NCI-H446 treated with DMSO at 0.1 percent for 48 hours (cell line): Measurements from ENCODE around the gene IL19.
A peak's percentile ranks its signal among the peaks of the same experiment; 100 is the strongest.

ENCODE experiments used
- DNase-seq: peaks from one replicate; lab custom pipeline; 2025; lab: John Stamatoyannopoulos, UW

IL19 gene, protein sequence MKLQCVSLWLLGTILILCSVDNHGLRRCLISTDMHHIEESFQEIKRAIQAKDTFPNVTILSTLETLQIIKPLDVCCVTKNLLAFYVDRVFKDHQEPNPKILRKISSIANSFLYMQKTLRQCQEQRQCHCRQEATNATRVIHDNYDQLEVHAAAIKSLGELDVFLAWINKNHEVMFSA

DNA sequence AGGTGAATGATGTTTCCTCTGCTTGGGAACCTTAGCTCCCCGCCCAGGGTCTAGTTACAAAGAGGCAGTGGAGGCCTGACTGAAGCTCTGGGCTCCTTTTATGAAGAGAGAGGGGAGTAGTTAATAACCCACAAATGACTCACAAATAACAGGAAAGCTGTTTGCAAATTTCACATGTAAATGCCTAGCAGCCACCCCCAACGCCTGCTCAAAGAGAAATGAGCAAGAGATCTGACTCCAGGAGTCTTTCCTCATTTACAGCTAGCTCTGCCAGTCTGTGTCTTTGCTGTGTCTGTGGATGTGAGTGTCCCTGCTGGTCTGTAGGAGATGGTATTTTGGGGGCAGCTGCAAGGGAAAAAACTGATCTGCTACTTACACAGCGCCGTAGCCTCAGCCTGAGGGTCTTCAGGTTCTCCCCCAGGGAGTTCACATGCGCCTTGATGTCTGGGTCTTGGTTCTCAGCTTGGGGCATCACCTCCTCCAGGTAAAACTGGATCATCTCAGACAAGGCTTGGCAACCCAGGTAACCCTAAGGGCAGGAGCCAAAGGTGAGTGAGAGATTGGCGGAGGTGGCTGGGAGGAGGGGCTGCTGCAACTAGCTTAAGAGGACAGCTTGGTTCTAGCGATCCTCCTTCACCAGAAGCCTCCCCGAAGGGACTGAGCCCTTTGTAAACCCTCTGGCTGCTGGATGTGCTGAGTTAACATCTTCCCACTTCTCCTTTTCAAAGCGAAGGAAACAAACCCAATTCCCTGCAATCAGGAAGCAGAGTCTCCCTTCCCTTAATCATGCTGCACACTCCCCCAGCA lies at the start of gene IL19:
Gene IL19 (plus strand): TSS at position 243 of the 807 bp plus-strand sequence. CDS start 65,890 bp downstream, outside the sequence.
- DNase-seq = no peak

DNA sequence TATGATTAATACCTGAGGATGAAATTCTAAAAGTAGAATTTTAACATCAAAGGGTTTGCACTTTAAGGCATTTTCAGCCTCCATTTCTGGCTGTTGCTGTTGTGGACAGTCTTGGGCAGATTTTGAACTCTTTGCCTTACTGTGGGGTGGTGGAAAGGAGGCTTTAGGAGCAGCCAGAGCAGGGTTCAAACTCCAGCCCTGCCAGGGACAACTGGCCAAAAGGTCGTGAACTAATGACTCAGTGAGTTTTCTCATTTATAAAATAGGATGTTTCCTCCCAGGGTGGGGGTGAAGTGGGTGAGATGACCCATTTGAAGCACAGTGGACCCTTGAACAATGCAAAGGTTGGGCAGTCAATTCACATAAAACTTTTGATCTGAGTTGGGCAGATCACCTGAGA lies 49.1 kb upstream of the IL19 start:
- no peak for DNase-seq

DNA sequence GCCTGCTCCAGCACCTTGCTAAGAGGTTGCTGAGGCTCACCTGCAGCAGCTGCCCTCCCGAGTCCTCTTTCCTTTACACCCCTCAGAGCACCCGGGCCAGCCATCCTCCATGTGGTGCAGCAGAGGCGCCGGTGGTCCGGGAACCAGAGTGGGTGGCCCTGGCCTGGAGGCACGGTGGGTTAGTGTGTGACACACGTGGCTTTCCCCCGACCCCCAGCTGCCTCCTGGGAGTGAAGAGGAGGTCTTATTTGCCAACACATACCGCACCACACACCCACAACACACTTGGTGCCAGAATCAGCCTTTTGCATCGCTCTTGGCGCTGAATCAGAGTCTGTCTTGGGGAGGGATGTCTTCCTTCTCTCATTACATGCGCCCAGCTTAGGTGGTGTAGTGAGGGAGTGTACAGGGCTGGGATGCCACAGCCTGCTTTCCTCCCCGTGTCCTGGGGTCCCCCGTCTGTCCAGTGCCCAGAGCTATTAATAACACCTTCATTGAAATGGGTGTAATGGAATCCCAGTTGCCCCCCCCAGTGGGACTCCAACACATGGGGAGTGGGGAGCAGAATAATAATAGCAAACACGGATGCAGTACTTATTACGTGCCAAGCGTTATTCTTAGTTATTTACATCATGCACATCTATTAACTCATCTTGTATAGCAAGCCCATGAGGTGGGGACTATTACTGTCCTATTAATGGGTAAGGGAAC lies 47.7 kb upstream of the IL19 start:
- DNase-seq = no peak

DNA sequence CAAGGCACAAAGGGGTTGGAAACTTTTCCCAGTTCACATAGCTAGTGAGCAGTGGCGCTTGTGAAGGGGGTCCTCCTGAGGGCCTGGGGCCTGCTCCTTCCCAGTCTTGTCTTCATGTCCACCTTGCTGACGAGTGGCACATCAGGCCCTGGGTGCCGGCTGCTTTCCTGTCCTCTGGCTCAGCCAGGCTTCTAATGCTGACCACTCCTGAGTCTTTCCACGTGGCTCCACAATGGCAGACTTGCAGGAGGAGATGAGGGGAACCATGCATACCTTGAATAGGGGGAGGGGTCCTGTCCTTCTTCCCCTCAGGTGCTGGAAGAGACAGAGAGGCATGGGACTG lies 47.1 kb upstream of the IL19 start:
- no peak for DNase-seq

DNA sequence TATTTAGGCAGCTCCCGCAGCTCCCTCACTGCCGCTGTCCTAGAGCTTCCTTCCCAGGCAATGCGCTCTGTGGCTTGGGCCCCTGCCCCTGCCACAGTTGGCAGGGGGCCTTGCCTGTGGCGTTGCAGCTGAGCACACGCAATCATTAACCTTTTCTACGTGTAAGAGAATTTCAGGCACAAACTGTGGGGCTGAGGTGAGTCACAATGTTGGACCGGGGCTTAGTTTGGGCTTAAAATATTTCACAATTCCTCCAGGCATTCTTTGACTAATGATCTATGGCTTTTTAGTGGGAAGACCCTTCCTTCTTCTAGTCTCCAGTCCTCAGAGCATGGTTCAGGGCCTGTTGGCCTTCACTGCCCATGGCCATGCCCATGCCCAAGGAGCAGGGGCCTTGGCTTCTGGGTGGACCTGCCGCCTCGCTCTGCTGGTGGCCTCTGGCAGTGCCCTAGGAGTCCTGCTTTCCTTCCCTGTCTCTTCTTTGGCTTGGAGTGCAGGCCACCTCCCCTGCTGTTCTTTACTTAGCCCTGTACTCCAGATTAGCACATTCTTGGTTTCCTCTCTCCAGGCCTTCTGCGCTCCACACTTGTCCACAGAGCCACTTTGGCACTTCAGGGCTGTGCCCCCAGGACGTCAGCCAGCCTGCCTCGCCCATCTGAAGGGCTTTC lies 46.6 kb upstream of the IL19 start:
- no peak for DNase-seq

DNA sequence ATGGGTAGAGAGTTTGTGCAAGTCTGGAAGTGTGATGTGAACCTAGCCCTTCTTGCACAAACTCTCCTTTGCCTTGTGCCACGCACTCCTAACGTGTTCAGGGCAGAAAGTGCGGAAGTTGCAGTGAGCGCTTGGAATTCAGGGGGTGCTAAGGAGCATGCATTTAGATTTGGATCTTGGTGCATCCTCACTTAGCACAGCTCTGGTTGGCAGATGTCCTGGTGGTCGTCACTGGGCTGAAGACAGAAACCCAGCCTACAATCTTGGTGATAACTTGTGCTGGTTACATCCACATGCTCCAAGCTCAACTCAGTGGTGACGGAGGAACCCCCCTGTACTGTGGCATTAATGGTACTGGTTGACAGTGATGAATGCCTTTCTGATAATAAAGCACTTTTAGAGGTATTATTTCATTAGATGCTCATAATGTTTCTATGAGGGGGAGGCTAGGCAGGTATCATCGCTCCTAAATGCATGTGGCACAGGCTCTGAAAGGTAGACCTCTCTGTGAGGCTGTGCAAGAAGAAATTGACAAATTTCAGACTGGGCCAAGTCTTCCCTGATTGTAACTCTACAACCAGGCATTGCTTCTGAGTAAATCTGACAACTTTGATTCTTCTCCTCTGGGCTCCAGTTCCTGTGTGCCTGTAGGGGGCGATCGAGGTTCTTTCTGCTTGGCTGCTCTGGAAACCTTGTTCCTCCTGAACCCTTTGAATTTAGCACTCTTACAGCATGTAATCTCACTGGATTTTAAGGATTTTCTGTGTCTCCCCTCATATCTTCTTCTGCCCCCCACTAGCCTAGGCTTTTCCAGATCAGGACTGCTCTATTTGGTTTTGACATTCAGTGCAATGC lies 45.2 kb upstream of the IL19 start:
- peak; percentile 34 for DNase-seq

DNA sequence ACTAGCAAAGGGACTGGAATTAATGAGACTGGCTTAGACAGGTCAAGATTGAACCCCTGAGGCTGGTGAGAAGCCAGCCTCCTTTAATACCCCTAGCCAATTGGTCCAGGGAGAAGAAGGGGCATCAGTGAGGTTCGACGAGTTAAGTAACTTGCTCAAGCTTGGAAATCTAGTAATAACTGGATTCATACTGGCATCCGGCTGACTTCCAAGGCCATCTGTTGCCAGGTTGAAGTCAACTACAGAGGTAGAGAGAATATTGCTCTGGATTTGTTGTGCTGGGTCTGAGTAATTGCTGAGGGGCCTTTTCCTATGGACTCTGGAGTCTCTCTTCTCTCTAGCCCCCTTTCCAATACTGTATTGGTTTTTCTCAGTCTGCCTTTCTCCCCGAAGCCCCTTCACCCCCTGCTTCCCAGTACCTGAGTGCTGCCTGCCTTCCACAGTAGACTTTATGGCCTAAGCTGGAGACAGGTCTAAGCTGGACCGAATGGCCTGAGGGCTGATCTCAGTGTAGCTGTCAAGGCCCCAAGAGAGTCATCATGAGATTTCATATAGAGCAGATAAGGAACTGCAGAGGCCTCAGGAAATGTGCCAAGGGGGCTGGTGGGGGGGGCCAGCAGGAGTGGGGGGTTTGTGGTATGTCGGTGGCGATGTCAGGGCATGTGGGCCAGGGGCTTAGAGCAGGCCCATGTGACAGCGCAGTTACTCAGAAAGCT lies 42.4 kb upstream of the IL19 start:
- peak; percentile 33 for DNase-seq

DNA sequence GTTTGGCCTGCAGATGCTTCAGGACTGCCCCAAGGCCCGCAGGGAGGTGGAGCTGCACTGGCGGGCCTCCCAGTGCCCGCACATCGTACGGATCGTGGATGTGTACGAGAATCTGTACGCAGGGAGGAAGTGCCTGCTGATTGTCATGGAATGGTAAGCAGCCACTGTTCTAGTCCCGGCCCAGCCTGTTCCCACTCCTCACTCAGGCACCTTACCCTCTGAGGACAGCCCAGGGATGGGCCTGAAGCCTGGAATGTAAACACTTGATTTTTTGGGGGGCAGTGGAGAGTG lies 41.9 kb upstream of the IL19 start:
- DNase-seq = no peak

DNA sequence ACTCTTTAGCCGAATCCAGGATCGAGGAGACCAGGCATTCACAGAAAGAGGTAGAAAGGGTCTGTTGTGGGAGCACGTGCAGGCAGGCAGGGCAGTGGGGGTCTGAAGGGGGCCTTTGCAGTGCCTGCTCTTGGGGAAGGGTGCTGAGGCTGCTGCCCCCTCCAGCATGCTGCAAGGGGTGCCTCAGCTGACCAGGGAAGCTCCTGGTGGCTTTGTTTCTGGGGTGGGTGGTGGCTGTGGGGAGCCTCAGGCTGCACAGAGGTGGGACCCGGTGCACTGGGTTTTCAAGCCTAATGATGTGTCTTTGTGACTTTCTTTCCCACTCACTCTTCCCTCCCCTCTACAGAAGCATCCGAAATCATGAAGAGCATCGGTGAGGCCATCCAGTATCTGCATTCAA lies 41.5 kb upstream of the IL19 start:
- no peak for DNase-seq

DNA sequence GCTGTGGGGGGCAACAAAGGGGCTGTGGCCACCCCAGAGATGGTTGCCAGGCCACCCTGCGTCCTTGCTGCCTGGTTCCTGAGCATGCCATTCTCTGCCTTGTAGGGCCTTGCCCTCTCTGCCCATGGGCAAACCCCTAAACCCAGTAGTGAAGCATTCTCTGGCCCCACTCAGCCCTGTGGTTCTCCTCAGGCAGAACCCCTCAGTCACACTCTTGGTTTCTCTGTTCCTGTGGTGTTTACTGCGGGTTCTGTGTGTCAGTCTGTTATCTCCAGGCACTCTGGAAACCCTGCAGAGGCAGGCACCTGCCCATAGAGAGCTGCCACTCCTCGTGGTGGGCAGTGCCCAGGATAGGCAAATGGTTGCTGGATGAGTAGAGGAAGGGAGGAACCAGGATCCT lies 41.1 kb upstream of the IL19 start:
- DNase-seq = no peak

DNA sequence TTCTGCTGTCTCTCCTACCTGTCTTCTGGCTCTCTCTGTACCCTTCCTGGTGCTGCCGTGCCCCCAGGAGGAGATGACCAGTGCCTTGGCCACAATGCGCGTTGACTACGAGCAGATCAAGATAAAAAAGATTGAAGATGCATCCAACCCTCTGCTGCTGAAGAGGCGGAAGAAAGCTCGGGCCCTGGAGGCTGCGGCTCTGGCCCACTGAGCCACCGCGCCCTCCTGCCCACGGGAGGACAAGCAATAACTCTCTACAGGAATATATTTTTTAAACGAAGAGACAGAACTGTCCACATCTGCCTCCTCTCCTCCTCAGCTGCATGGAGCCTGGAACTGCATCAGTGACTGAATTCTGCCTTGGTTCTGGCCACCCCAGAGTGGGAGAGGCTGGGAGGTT lies 38.1 kb upstream of the IL19 start:
- no peak for DNase-seq

DNA sequence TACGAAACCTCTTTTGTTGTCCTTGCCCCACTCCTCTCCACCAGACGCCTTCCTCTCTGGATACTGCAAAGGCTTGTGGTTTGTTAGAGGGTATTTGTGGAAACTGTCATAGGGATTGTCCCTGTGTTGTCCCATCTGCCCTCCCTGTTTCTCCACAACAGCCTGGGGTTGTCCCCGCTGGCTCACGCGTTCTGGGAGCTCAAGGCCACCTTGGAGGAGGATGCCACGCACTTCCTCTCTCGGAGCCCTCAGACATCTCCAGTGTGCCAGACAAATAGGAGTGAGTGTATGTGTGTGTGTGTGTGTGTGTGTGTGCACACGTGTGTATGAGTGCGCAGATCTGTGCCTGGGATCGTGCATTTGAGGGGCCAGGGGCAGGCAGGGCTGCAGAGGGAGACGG lies 37.6 kb upstream of the IL19 start:
- no peak for DNase-seq

DNA sequence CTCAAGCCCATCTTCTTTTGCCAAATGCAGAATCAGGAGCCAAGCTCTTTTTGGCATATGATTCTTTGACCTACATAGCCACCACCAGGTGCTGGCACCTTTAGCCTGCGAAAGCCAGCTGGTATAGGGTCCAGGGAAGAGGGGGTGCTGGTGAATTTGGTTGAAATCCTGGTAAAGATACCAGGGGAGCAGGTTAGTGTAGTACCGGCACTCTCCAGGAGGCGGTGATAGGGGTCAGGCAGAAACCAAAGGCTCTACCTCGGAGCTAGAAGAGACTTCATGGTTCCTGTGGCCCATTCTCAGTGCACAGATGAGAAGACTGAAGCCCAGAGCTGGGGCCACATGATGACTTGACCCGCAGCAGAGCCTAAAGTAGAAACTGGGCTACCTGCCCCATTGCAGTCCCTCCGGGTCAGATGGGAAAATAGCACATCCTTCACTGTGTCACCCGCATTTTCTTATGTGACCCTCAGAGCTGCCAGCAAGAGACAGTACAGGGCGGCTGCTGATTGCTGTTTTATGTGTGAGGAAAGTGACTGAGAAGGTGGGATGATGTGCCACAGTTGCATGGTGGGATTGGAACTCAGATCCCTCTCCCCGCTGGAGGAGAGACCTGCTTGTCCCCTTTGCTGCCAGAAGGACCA lies 36.0 kb upstream of the IL19 start:
- no peak for DNase-seq

DNA sequence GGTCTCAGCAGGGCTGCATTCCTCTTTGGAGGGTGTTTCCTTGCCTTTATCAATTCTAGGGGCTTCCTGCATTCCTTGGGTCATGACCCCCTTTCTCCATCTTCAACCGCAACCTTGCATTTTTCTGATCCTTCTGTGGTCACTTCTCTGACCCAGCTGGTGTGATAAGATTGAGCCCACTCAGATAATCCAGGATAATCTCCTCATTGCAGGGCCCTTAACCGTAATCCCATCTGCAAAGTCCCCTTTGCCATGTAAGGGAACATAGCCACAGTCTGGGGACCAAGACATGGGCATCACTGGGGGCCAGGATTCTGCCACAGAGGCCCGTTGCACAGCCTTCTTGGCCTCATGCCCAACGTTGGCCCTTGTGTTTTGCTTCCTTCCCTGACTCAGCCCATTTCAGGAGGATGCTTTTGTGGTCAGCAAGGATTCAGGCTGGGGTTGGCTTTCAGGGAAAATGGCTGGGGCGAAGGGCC lies 35.0 kb upstream of the IL19 start:
- no peak for DNase-seq

DNA sequence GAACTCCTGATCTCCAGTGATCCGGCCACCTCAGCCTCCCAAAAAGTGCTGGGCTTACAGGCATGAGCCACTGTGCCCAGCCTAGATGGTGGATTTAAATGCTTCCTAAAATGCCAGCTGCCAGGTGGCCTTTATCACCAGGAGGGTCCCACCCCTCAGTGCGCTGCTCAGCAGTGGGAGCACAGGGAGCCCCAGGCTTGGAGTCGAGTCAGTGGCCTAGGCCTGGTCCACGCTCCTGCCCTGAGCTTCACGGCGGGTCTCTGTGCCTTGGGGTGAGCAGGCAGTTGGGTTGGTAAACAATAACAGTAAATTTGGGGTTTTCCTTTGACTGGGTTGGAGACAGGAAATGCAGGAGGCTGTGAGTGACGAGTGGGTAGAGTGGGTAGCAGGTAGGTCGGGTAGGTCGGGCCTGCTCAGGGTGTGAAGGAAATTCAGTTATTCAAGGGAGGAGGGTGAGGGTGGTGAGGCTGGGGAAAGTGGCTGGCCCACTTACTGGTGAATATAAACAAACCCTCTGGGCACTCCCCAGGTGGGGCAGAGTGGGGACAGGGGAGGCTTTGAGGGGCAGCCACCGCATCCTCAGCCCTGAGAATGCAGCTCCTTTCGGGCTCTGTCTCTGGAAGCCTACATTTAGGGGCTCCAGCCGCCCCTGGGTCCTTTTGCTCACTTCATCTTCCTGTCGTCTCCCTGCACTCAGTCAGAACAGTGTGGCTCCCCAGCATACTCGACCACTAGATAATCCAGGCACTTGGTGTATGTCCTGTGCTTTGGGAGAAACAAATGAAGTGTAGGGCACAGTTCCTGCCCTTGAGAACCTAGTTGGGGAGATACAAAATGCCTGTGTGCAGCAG lies 33.5 kb upstream of the IL19 start:
- DNase-seq = no peak

DNA sequence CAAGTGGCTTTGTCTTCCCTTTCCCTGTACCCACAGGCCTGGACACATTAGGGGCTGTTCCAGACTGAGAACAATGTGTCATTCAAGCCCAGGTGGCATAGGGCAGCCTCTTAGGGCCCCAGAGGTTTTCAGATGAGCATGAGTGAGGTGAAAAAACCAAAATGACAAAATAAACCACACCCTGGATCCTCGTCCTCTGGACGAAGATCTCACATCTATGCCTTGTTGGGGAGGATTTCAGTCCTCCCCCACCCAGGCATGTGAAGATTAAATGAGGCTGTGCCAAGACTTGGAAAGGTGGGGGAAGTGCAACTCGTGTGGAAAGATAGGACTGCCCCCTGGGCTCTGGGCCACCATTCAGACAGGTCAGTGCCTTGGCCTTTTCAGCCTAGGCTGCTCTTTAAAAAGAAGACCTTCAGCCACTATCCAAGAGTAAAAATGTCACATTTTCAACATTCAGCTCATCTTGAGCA lies 32.8 kb upstream of the IL19 start:
- DNase-seq = no peak

DNA sequence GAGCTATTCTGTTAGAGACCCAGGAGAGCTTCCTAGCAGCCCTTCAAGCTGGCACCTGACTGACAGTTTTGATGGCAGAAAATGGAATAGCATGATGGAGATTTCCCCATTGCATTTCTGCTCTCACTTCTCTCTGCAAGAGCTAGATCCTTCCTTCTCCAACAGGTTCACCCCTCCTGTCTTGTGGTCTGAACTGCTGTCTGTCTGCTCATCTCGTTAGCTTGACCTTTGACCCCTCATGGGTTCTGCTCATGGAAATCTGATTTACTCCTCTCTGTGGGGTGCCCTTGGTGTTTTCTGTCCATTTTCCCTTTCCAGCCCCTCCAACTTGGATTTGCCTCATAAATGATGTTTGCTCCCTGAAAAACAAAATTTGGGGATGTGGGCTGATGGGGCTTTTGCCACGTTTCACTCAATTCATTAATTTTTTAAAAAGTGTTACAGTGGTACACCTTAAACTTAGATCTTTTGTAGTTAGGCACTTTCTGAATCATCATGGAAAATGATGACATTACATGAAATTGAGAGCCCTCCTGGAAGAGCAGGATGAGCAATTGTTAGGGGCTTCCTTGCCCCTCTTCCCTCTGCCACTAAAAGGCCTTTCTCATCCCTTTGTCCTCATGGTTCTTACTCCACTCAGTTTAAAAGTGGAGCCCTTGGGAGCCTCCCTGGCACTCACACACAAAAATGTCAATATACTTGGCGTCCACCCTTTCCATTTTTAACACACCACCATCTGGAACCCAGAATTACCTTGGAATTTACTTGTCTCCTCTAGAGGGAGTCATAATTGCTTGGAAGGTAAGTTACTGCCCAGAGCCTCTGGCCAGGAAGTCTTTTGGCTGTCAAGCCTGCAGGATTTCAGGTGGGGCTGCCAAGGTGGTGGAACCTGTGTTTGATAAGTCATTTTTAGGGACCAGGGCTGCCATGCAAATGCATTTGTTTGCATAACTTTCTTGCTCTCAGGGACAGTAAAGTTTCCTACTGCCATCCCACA lies 31.9 kb upstream of the IL19 start:
- DNase-seq = peak; percentile 54

DNA sequence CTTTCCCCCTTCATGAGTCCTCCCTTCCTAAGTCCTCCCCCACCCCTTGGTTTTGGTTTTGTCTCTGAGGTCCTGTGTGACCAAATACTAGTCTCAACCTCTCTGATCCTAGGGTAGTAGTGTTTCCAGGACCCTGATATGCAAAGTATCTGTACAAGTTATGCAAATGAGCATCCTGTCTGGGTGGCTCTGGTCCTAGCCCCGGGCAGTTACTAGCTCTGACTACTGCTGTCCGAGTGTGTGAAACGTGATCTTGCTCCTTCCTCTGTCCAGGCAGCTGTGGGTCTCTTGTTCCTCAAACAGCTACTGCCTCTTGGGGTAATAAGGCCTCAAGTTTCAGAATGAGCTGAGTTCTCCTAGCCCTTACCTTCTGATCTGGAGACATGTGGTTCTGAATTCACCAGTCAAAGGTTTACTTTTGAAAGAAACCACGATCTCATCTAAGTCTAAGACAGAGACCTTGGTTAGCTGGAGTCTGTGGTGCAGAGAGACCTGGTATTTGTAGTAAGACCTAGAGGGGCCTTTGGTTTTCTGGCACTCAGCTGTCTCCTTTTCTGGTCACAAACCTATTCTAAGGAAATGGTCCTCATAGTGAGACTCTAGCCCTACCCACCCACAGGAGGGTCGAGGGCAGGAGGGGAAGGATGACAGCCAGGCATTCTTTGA lies 31.0 kb upstream of the IL19 start:
- no peak for DNase-seq
